Smooth muscle cell (in vitro differentiated cells): ENCODE measurements around the gene CCNDBP1. TPM values are rescaled to one million over a fixed set of nuclear protein-coding genes. Genes with fewer than 3 reads are reported as not detected.
A peak's percentile ranks its signal among the peaks of the same experiment; 100 is the strongest.

Source experiments
- DNase-seq: peaks from one replicate; lab custom pipeline; 2025; ENCODE audit not compliant: unreplicated experiment; lab: John Stamatoyannopoulos, UW
- H2AFZ ChIP-seq: fragments of 200-600 bp; sonication (generic); 2 replicates; pipeline ENCODE4 v1.6.0; 2016; ENCODE audit warnings: antibody characterized with exemption, low read depth, mild to moderate bottlenecking
- H3F3A ChIP-seq: fragments of 200-600 bp; sonication (generic); 2 replicates; pipeline ENCODE4 v1.6.0; 2017; ENCODE audit warnings: antibody characterized with exemption, low read depth
- H3K27ac ChIP-seq: fragments of 200-600 bp; sonication (generic); 2 replicates; pipeline ENCODE4 v1.5.1; 2016; ENCODE audit warnings: low read depth, mild to moderate bottlenecking
- H3K27me3 ChIP-seq: fragments of 200-600 bp; sonication (generic); 2 replicates; pipeline ENCODE4 v1.6.1; 2016; ENCODE audit warnings: low read depth, mild to moderate bottlenecking
- H3K36me3 ChIP-seq: fragments of 200-600 bp; sonication (generic); 2 replicates; pipeline ENCODE4 v1.5.1; 2016; ENCODE audit warnings: low read depth
- H3K4me1 ChIP-seq: fragments of 200-600 bp; sonication (generic); 2 replicates; pipeline ENCODE4 v1.5.1; 2016; ENCODE audit warnings: low read depth
- H3K4me2 ChIP-seq: fragments of 200-600 bp; sonication (generic); 2 replicates; pipeline ENCODE4 v1.6.0; 2016; ENCODE audit warnings: mild to moderate bottlenecking
- H3K4me3 ChIP-seq: fragments of 200-600 bp; sonication (generic); 2 replicates; pipeline ENCODE4 v1.5.1; 2016; ENCODE audit warnings: mild to moderate bottlenecking
- H3K79me2 ChIP-seq: fragments of 200-600 bp; sonication (generic); 2 replicates; pipeline ENCODE4 v1.6.0; 2016; ENCODE audit warnings: low read depth, mild to moderate bottlenecking
- H3K9ac ChIP-seq: fragments of 200-600 bp; sonication (generic); 2 replicates; pipeline ENCODE4 v1.6.0; 2016; ENCODE audit warnings: low read depth
- H3K9me3 ChIP-seq: fragments of 200-600 bp; sonication (generic); replicated peaks from 2 replicates; pipeline ENCODE4 v1.5.1; 2016; ENCODE audit warnings: low read depth
- H4K20me1 ChIP-seq: fragments of 200-600 bp; sonication (generic); 2 replicates; pipeline ENCODE4 v1.6.0; 2016; ENCODE audit warnings: low read depth
- WGBS: methylation state at CpG from one replicate; pipeline ENCODE4 v1.1.7; 2016; ENCODE audit warnings: low lambda C conversion rate; 5-methylcytosine and 5-hydroxymethylcytosine counted together
- polyA plus RNA-seq: library from polyadenylated mRNA; unstranded; fragments of >200 nt; fragmentation: Nextera tagmentation; extraction: Ambion mirVana; gene quantifications from 2 replicates; pipeline ENCODE4 v1.2.1, GENCODE V29; 2016
- total RNA-seq: library from RNA; depleted of rRNA; stranded (reverse); fragments of >200 nt; gene quantifications from 2 replicates; pipeline ENCODE4 v1.2.3, GENCODE V29; 2014
- TF ChIP-seq, protein P1 (sequence below): fragments of 200-600 bp; sonication (generic); IDR thresholded peaks from 2 replicates; pipeline ENCODE4 v1.5.1; 2017; ENCODE audit warnings: borderline replicate concordance, mild to moderate bottlenecking, antibody characterized with exemption; ENCODE audit not compliant: insufficient read depth, poor library complexity, severe bottlenecking

Gene CCNDBP1
- total and polyA plus RNA-seq, 2 experiments from 2014 or later = 22.1 to 30.5 TPM

DNA sequence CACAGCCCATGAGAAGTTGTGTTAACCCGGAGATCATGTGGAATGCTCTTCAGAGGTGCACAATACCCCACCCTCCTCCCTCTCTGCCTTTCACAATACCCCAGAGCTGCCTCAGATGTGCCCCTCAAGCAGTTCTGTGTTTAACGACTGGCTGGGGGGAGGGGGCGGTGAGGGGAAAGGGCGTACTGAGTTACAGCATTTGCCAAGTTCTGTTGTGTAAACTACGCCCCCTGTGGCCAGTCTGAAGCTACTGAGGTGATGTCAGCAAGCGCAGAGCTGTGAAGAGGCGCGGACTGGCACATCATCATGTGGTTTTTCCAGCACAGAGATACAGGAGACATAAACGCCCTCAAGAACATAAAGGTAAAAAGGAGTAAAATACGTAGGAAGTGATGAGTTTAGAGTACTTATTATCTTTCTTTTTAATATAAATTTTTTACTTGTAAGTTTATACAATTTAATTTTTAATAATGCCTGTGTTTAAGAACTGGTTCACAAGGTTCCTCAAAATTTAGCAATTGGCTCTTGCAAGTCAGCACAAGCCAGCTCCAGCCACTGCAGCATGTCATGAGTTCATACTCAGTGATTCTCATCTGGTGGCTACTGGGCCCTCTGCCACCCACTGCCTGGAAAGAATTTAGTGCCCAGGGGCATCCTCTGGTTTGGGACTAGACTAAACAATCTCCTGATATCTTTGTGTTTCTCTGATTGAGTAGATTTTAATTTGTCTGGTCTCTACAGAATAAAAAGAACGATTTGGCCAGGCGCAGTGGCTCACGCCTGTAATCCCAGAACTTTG lies 33.9 kb downstream of the CCNDBP1 start:
- Histone ChIP-seq H3K4me3 (no peak overlapping the region), H2AFZ (no peak overlapping the region), H3K9ac (no peak overlapping the region), H3K79me2 (no peaks in the 10 kb centered on the region), H3F3A (no peaks in the 10 kb centered on the region), H3K4me1 (peaks cover 4% of the 10 kb centered on the region), H3K36me3 (no peaks in the 10 kb centered on the region), H3K9me3 (no peaks in the 10 kb centered on the region), H4K20me1 (no peaks in the 10 kb centered on the region), H3K4me2 (no peak overlapping the region), H3K27ac (no peak overlapping the region), H3K27me3 (peaks cover 2% of the 10 kb centered on the region)
- TF ChIP-seq, protein P1, sequence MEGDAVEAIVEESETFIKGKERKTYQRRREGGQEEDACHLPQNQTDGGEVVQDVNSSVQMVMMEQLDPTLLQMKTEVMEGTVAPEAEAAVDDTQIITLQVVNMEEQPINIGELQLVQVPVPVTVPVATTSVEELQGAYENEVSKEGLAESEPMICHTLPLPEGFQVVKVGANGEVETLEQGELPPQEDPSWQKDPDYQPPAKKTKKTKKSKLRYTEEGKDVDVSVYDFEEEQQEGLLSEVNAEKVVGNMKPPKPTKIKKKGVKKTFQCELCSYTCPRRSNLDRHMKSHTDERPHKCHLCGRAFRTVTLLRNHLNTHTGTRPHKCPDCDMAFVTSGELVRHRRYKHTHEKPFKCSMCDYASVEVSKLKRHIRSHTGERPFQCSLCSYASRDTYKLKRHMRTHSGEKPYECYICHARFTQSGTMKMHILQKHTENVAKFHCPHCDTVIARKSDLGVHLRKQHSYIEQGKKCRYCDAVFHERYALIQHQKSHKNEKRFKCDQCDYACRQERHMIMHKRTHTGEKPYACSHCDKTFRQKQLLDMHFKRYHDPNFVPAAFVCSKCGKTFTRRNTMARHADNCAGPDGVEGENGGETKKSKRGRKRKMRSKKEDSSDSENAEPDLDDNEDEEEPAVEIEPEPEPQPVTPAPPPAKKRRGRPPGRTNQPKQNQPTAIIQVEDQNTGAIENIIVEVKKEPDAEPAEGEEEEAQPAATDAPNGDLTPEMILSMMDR = peak; percentile 46
- WGBS = 47% methylated on average over 13 of the region's 13 CpGs
- DNase-seq = no peak

DNA sequence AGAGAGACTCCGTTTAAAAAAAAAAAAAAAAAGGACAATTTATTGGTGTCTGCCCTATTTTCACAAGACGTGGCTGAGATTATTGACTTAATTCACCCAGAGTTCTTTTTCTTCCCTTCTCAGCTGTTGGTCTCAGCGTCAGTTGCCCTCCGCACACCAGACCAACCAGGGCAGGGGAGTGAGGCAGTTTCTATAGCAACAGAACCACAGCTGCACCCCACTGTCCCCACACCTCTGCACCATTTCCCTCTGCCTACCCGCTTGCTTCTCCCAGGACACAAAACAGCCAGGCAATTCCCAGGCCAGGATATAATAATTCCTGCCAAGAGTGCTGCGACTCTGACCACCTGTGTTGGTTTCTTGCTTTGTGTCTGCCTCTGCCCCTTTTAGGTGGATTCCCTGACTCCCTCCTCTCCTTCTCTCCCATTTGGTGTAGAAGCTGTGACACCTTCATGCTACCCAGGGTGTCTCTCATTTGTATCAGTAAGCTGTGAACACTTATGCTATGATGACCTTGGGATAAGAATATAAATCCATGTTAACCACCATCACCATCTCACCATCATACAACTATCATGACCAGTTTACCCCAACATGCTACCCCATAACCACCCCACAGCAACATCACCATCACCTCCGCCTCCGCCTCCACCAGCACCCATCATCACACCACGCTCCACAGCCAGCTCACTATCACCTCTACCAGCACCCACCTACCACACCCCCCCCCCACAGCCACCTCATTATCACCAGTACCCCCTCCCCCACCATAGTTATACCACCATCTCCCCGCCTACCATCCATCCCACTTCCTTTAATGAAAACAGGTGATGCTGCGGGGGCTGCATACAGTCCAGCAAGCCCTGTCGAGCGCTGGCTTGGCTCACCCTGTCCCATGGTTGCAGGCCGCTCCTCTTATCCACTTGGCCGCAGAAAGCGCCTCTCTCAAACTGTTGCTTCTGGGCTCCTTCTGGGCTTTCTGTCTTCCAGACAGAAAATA lies 35.0 kb downstream of the CCNDBP1 start:
- no peak overlapping the region for H3K4me2 ChIP-seq
- peaks cover 3% of the 10 kb centered on the region for H3K27me3 ChIP-seq
- H2AFZ ChIP-seq = no peak overlapping the region
- H3K79me2 ChIP-seq = no peaks in the 10 kb centered on the region
- H3K36me3 ChIP-seq = no peaks in the 10 kb centered on the region
- peaks cover 4% of the 10 kb centered on the region for H3K4me1 ChIP-seq
- no peak overlapping the region for H3K9ac ChIP-seq
- no peaks in the 10 kb centered on the region for H3K9me3 ChIP-seq
- no peak overlapping the region for H3K4me3 ChIP-seq
- no peak overlapping the region for H3K27ac ChIP-seq
- H3F3A ChIP-seq = no peaks in the 10 kb centered on the region
- TF ChIP-seq, protein P1 = no peak
- no peak for DNase-seq
- no peaks in the 10 kb centered on the region for H4K20me1 ChIP-seq
- WGBS = 96% methylated on average over 16 of the region's 16 CpGs

DNA sequence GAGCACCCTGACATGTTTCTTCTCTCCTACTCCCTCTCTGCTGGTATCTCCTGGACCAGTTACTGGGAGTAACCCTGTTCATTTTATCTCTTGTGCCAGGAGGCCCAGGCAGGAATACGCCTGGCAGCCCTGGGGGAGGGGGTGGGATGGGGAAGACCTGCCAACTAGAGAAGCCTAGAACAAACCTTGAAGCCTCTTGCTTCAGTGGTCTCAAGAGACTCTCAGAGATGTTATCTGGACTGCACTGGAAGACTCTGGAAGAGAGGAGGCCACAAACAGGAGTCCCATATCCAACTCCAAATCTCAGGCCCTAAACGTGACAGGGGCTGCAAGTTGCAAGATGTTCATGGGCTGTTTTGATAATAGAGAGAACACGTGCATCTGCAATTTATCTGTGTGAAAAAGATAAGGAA lies 35.8 kb downstream of the CCNDBP1 start, which contains the start of gene EPB42:
Gene EPB42 (minus strand): TSS at position 28 of the 413 bp plus-strand sequence. CDS start 193 bp downstream, outside the sequence.
- Histone ChIP-seq H3K4me3 (no peak within 1 kb of the TSS), H2AFZ (no peak within 1 kb of the TSS), H3K79me2 (no peaks in the 10 kb centered on the region), H3K4me1 (peaks cover 4% of the 10 kb centered on the region), H3F3A (no peaks in the 10 kb centered on the region), H3K4me2 (no peak within 1 kb of the TSS), H3K9ac (no peak within 1 kb of the TSS), H3K9me3 (no peaks in the 10 kb centered on the region), H4K20me1 (no peaks in the 10 kb centered on the region), H3K36me3 (no peaks in the 10 kb centered on the region), H3K27me3 (peaks cover 3% of the 10 kb centered on the region), H3K27ac (no peak within 1 kb of the TSS)
- 84% methylated on average over 3 of the region's 3 CpGs for WGBS
- no peak for DNase-seq
- TF ChIP-seq, protein P1 = no peak
